Right atrium auricular region (tissue), 2 donors: ENCODE results near the gene ITGA8. TPM values are rescaled to one million over a fixed set of nuclear protein-coding genes. Genes with fewer than 3 reads are reported as not detected.

Experiments
- DNase-seq: peaks from one replicate; pipeline ENCODE4 v3.0.0-alpha.2; 2019; ENCODE audit warnings: low spot score
- H3K27ac ChIP-seq, 2 donors: fragments of 200-600 bp; sonication (generic); 1 replicate in 1 of 2; 2 replicates in 1 of 2; pipeline ENCODE4 v1.5.1; 2016 to 2019
- H3K27me3 ChIP-seq, 2 donors: fragments of 200-600 bp; sonication (generic); one replicate each; pipeline versions ENCODE4 v1.5.1 to v1.6.0; 2017 to 2019
- H3K36me3 ChIP-seq: fragments of 200-600 bp; sonication (generic); one replicate; pipeline ENCODE4 v1.5.1; 2016
- H3K4me1 ChIP-seq, 2 donors: fragments of 200-600 bp; sonication (generic); one replicate each; pipeline versions ENCODE4 v1.5.1 to v1.6.0; 2017 to 2019
- H3K4me3 ChIP-seq, 2 donors: fragments of 200-600 bp; sonication (generic); 1 replicate in 1 of 2; 2 replicates in 1 of 2; pipeline ENCODE4 v1.5.1; 2017 to 2019; ENCODE audit warnings: mild to moderate bottlenecking in 1 of 2, moderate library complexity in 1 of 2
- H3K9me3 ChIP-seq, 2 donors: fragments of 200-600 bp; sonication (generic); one replicate each; pipeline ENCODE4 v1.5.1; 2019
- total RNA-seq, 2 donors: library from RNA; depleted of rRNA; stranded (reverse); fragments of >200 nt; gene quantifications; one replicate each; pipeline ENCODE4 v1.1.0, GENCODE V29; 2016
- TF ChIP-seq, protein P1 (sequence below), 2 donors: fragments of 200-600 bp; sonication (generic); IDR thresholded peaks; one replicate each; pipeline ENCODE4 v1.5.1; 2019; ENCODE audit warnings: antibody characterized with exemption in 2 of 2

ITGA8 gene
- total RNA-seq, 2 donors from 2014 or later = 4.9 to 6.4 TPM

DNA sequence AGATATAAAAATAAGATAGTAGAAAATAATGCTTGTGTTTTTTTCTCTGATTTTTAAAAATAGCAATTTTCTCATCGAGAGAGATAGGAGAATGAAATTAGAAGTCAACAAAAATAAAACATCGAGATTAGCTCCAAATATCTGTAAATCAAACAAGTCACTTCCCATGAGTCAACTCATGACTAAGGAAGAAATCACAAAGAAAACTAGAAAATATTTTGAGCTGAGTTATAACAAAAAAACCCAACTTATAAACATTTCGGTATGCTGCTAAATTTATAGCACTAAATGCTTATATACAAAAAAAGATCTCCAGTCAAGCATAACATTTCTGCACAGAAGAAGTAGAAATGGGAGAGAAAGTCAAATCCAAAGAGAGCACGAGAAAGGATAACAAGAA is 140.1 kb downstream of the ITGA8 start:
- TF ChIP-seq, protein P1, sequence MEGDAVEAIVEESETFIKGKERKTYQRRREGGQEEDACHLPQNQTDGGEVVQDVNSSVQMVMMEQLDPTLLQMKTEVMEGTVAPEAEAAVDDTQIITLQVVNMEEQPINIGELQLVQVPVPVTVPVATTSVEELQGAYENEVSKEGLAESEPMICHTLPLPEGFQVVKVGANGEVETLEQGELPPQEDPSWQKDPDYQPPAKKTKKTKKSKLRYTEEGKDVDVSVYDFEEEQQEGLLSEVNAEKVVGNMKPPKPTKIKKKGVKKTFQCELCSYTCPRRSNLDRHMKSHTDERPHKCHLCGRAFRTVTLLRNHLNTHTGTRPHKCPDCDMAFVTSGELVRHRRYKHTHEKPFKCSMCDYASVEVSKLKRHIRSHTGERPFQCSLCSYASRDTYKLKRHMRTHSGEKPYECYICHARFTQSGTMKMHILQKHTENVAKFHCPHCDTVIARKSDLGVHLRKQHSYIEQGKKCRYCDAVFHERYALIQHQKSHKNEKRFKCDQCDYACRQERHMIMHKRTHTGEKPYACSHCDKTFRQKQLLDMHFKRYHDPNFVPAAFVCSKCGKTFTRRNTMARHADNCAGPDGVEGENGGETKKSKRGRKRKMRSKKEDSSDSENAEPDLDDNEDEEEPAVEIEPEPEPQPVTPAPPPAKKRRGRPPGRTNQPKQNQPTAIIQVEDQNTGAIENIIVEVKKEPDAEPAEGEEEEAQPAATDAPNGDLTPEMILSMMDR (IDR thresholded peaks at IDR 0.05) = no peak
- no peaks in the 10 kb centered on the region for H3K27me3 ChIP-seq
- H3K27ac ChIP-seq = no peak overlapping the region
- no peaks in the 10 kb centered on the region for H3K36me3 ChIP-seq
- DNase-seq = no peak
- no peaks in the 10 kb centered on the region for H3K9me3 ChIP-seq
- H3K4me3 ChIP-seq = no peak overlapping the region
- H3K4me1 ChIP-seq = no peaks in the 10 kb centered on the region

DNA sequence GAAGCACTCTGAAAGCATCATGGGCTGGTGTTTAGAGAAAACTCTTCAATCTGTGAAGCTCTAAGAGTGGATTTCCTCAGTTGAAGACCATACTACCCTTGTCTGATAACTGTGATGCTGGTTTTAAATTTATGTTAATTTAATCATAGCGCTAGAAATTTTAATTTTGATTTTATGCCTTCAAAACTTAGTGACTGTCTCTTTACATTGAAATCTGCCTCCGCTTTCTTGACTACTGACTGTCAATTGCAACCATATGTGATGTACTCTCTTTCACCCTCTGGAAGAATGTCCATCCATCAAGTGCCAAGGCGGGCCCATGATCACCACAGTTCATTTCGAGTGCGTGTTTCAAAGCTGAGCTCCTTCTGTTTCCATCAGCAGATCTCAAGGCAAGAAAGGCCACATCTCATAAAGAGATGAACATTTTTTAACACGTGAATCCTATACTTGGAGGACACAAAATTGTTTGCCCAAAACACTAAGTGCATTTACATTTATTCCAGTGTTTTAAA is 147.1 kb downstream of the ITGA8 start:
- H3K9me3 ChIP-seq = no peaks in the 10 kb centered on the region
- TF ChIP-seq, protein P1 (IDR thresholded peaks at IDR 0.05) = no peak
- no peaks in the 10 kb centered on the region for H3K36me3 ChIP-seq
- H3K4me1 ChIP-seq = peaks cover 0 to 11% of the 10 kb centered on the region in 2 donors
- DNase-seq = no peak
- no peak overlapping the region for H3K27ac ChIP-seq
- H3K27me3 ChIP-seq = no peaks in the 10 kb centered on the region
- no peak overlapping the region for H3K4me3 ChIP-seq

DNA sequence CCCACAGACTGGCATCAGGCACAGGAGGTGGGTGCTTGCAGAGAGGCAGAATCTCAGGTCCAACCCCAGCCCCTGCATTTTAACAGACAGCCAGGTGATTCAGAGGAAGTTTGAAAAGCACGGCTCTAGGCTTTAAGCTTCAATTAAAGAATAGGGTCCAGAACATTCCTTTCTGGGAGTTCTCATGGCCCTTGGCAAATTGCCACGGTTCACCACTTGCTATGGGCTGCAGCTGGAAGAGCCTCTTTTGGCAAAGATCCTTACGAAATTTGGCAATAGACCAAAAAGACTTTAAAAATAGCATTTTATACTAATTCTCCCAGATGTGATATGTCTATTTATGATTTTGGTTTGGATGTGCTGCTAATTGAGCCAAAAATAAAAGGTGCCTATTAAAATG is 148.1 kb downstream of the ITGA8 start:
- H3K9me3 ChIP-seq = no peaks in the 10 kb centered on the region
- peaks cover 0 to 11% of the 10 kb centered on the region in 2 donors for H3K4me1 ChIP-seq
- TF ChIP-seq, protein P1 (IDR thresholded peaks at IDR 0.05) = no peak
- no peak for DNase-seq
- H3K4me3 ChIP-seq = no peak overlapping the region
- no peaks in the 10 kb centered on the region for H3K27me3 ChIP-seq
- no peak overlapping the region for H3K27ac ChIP-seq
- H3K36me3 ChIP-seq = no peaks in the 10 kb centered on the region

GRCh38 chr10:15570738-15571339 is 148.9 kb downstream of the ITGA8 start:
- no peaks in the 10 kb centered on the region for H3K27me3 ChIP-seq
- TF ChIP-seq, protein P1 (IDR thresholded peaks at IDR 0.05) = no peak
- peaks cover 0 to 11% of the 10 kb centered on the region in 2 donors for H3K4me1 ChIP-seq

GRCh38 chr10:15567952-15568351 is 151.8 kb downstream of the ITGA8 start:
- Histone ChIP-seq H3K4me1 (peaks cover 0 to 11% of the 10 kb centered on the region in 2 donors), H3K9me3 (no peaks in the 10 kb centered on the region), H3K27ac (no peak overlapping the region), H3K27me3 (no peaks in the 10 kb centered on the region), H3K36me3 (no peaks in the 10 kb centered on the region), H3K4me3 (no peak overlapping the region)
- TF ChIP-seq, protein P1 (IDR thresholded peaks at IDR 0.05) = no peak
- no peak for DNase-seq

More at GRCh38 chr10:15570738-15571339, 148.9 kb downstream of the ITGA8 start:
- no peak for DNase-seq
- no peaks in the 10 kb centered on the region for H3K36me3 ChIP-seq
- H3K4me3 ChIP-seq = no peak overlapping the region
- H3K9me3 ChIP-seq = no peaks in the 10 kb centered on the region
- no peak overlapping the region for H3K27ac ChIP-seq

- H3K27me3 ChIP-seq = no peaks in the 10 kb centered on the region
- TF ChIP-seq, protein P1 (IDR thresholded peaks at IDR 0.05) = no peak
- no peaks in the 10 kb centered on the region for H3K4me1 ChIP-seq
- no peaks in the 10 kb centered on the region for H3K9me3 ChIP-seq
- no peak for DNase-seq
- no peak overlapping the region for H3K27ac ChIP-seq
- H3K36me3 ChIP-seq = no peaks in the 10 kb centered on the region
- no peak overlapping the region for H3K4me3 ChIP-seq
These were observed 156.5 kb downstream of the ITGA8 start for GRCh38 chr10:15563246-15563645.
